ENCODE results near the gene HTR5A. TPM values are rescaled to one million over a fixed set of nuclear protein-coding genes. Genes with fewer than 3 reads are reported as not detected.

The HTR5A gene
- total RNA-seq, 4 donors from 2014 or later: not detected

DNA sequence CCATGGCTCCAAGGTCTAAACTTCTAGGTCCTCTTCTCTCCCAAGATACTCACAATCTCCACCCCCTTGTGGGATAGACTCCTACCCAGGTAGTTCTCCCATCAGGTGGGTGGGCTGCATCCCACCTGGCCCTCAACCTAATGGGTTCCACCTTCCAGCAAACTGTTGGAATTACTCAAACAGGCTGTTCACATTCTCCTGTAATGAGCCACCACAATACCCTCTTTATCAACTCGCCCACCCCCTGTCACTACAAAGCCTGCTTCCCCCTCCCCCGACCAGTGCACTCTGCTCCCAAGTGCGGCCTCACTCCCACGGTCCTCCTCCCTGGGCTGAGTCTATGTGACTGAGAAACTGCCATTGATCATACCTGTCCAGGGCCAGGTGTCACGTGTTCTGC, 10.4 kb upstream of the HTR5A start:
- Histone ChIP-seq H3K9me3 (no peaks in the 10 kb centered on the region), H3K4me1 (no peaks in the 10 kb centered on the region), H3K27me3 (peaks cover 0 to 28% (median 0%) of the 10 kb centered on the region in 4 donors), H3K27ac (replicated peaks in 1 of 4) (no peak overlapping the region), H3K36me3 (no peaks in the 10 kb centered on the region), H3K4me3 (no peak overlapping the region)
- intact Hi-C loops (cut with DNase I): no loop called here
- TF ChIP-seq EP300 (IDR thresholded peaks at IDR 0.05) (no peak), POLR2AphosphoS5 (IDR thresholded peaks at IDR 0.05) (no peak), CTCF (IDR thresholded peaks at IDR 0.05) (no peak), POLR2A (IDR thresholded peaks at IDR 0.05; ENCODE audit: low read depth) (no peak)
- 67% methylated on average over 5 of the region's 5 CpGs for WGBS
- DNase-seq (ENCODE audit: extremely low spot score): no peak

DNA sequence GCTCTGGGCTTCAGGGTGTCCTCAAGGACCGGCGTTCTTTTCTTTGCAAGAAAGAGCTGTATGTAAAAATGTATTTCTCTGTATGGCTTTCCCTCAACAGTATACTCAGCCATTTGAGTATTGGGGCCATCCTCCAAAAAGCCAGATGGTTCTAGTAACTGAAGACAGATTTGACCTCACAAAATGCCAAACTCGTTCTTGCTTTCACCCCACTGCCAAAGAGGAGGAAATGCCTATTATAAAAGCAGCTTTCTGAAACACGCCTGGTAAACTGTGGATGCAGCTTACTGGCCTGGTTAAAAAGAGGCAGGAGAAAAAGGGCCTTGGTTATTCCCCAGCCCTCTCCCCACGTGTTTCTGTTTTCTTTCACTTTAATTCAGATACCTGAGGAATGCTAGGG, 7.7 kb upstream of the HTR5A start:
- 46% methylated on average over 5 of the region's 5 CpGs for WGBS
- Histone ChIP-seq H3K27me3 (peaks cover 0 to 34% (median 0%) of the 10 kb centered on the region in 4 donors), H3K4me3 (no peak overlapping the region), H3K27ac (replicated peaks in 1 of 4) (no peak overlapping the region), H3K9me3 (no peaks in the 10 kb centered on the region), H3K4me1 (no peaks in the 10 kb centered on the region), H3K36me3 (no peaks in the 10 kb centered on the region)
- DNase-seq (ENCODE audit: extremely low spot score): no peak
- no peak for TF ChIP-seq CTCF (IDR thresholded peaks at IDR 0.05)
- no peak for TF ChIP-seq POLR2AphosphoS5 (IDR thresholded peaks at IDR 0.05)
- TF ChIP-seq POLR2A (IDR thresholded peaks at IDR 0.05; ENCODE audit: low read depth): no peak
- no peak for TF ChIP-seq EP300 (IDR thresholded peaks at IDR 0.05)
- intact Hi-C loops (cut with DNase I): no loop called here

GRCh38 chr7:155064186-155064585, 5.9 kb upstream of the HTR5A start:
- Histone ChIP-seq H3K36me3 (no peaks in the 10 kb centered on the region), H3K4me3 (no peak overlapping the region), H3K9me3 (no peaks in the 10 kb centered on the region), H3K27me3 (peaks cover 0 to 32% (median 0%) of the 10 kb centered on the region in 4 donors), H3K27ac (replicated peaks in 1 of 4) (no peak overlapping the region), H3K4me1 (no peaks in the 10 kb centered on the region)
- TF ChIP-seq CTCF (IDR thresholded peaks at IDR 0.05): no peak
- 66% methylated on average over 4 of the region's 4 CpGs for WGBS
- no peak for DNase-seq (ENCODE audit: extremely low spot score)
- intact Hi-C loops (cut with DNase I): no loop called here

- intact Hi-C loops (cut with DNase I): no loop called here
Measured at GRCh38 chr7:155066417-155066950, 3.6 kb upstream of the HTR5A start.

More at GRCh38 chr7:155066417-155066950, 3.6 kb upstream of the HTR5A start:
- no peak overlapping the region for H3K27ac ChIP-seq (replicated peaks in 1 of 4)
- no peak overlapping the region for H3K4me3 ChIP-seq
- 53% methylated on average over 7 of the region's 7 CpGs for WGBS
- peaks cover 0 to 7% (median 3%) of the 10 kb centered on the region in 4 donors for H3K4me1 ChIP-seq
- no peak for TF ChIP-seq EP300 (IDR thresholded peaks at IDR 0.05)
- TF ChIP-seq POLR2AphosphoS5 (IDR thresholded peaks at IDR 0.05): no peak
- no peak for TF ChIP-seq CTCF (IDR thresholded peaks at IDR 0.05)
- TF ChIP-seq POLR2A (IDR thresholded peaks at IDR 0.05; ENCODE audit: low read depth): no peak
- H3K27me3 ChIP-seq: peaks cover 0 to 28% (median 0%) of the 10 kb centered on the region in 4 donors
- no peak for DNase-seq (ENCODE audit: extremely low spot score)
- no peaks in the 10 kb centered on the region for H3K9me3 ChIP-seq
- no peaks in the 10 kb centered on the region for H3K36me3 ChIP-seq

Data from esophagus muscularis mucosa (tissue), 4 donors.